Liver (tissue), 9 donors: ENCODE data around the gene DNAAF8. TPM values are rescaled to one million over a fixed set of nuclear protein-coding genes. Genes with fewer than 3 reads are reported as not detected.

Experiments
- DNase-seq: peaks from one replicate; pipeline ENCODE4 v3.0.0-alpha.2; 2017; ENCODE audit warnings: low spot score
- H3K27ac ChIP-seq, 2 donors: one replicate each; pipeline ENCODE4 v1.7.0; 2013; ENCODE audit warnings: inconsistent platforms in 2 of 2, low read length in 2 of 2, control low read depth in 1 of 2, low read depth in 1 of 2, mild to moderate bottlenecking in 1 of 2
- H3K27me3 ChIP-seq, 4 donors: one replicate each; pipeline versions ENCODE4 v1.6.1 to v1.7.0; 2013; ENCODE audit warnings: low read length in 3 of 4, inconsistent platforms in 1 of 4, mild to moderate bottlenecking in 1 of 4, moderate library complexity in 1 of 4; ENCODE audit not compliant: control insufficient read depth in 4 of 4, insufficient read depth in 4 of 4
- H3K36me3 ChIP-seq, 4 donors: one replicate each; pipeline versions ENCODE4 v1.6.1 to v1.7.0; 2013; ENCODE audit warnings: low read length in 3 of 4, mild to moderate bottlenecking in 3 of 4, low read depth in 1 of 4, moderate library complexity in 1 of 4; ENCODE audit not compliant: control insufficient read depth in 4 of 4, insufficient read depth in 3 of 4
- H3K4me1 ChIP-seq, 4 donors: one replicate each; pipeline versions ENCODE4 v1.6.1 to v1.7.0; 2013; ENCODE audit warnings: low read length in 3 of 4, mild to moderate bottlenecking in 3 of 4, moderate library complexity in 1 of 4; ENCODE audit not compliant: control insufficient read depth in 4 of 4, insufficient read depth in 4 of 4
- H3K4me3 ChIP-seq, 3 donors: one replicate each; pipeline versions ENCODE4 v1.6.1 to v1.7.0; 2013; ENCODE audit warnings: low read length in 3 of 3, control low read depth in 1 of 3, low read depth in 1 of 3, mild to moderate bottlenecking in 1 of 3
- H3K9ac ChIP-seq, 2 donors: one replicate each; pipeline ENCODE4 v1.7.0; 2013; ENCODE audit warnings: low read length in 2 of 2, mild to moderate bottlenecking in 2 of 2, moderate library complexity in 2 of 2, control low read depth in 1 of 2, low read depth in 1 of 2
- H3K9me3 ChIP-seq, 4 donors: one replicate each; pipeline versions ENCODE4 v1.6.1 to v1.7.0; 2013; ENCODE audit warnings: low read length in 3 of 4; ENCODE audit not compliant: control insufficient read depth in 4 of 4
- FOXA2 ChIP-seq: IDR thresholded peaks from 2 replicates; pipeline ENCODE4 v1.6.1; 2016; ENCODE audit warnings: antibody characterized with exemption
- GABPA ChIP-seq, 2 donors: IDR thresholded peaks in 1 of 2; conservative IDR thresholded peaks in 1 of 2; 2 replicates each; pipeline ENCODE4 v1.6.1; 2016; ENCODE audit warnings: antibody characterized with exemption in 2 of 2, mild to moderate bottlenecking in 1 of 2, moderate library complexity in 1 of 2
- JUND ChIP-seq, 2 donors: IDR thresholded peaks; 2 replicates each; pipeline ENCODE4 v1.6.1; 2016; ENCODE audit warnings: antibody characterized with exemption in 2 of 2
- NR2F2 ChIP-seq: IDR thresholded peaks from 2 replicates; pipeline ENCODE4 v1.6.1; 2016; ENCODE audit warnings: antibody characterized with exemption
- RAD21 ChIP-seq, 2 donors: IDR thresholded peaks; 2 replicates each; pipeline ENCODE4 v1.6.1; 2016; ENCODE audit warnings: antibody characterized with exemption in 2 of 2, mild to moderate bottlenecking in 2 of 2
- RXRA ChIP-seq, 2 donors: IDR thresholded peaks; 2 replicates each; pipeline ENCODE4 v1.6.1; 2017 to 2018; ENCODE audit warnings: antibody characterized with exemption in 2 of 2, mild to moderate bottlenecking in 1 of 2
- SP1 ChIP-seq: IDR thresholded peaks from 2 replicates; pipeline ENCODE4 v1.6.1; 2018; ENCODE audit warnings: antibody characterized with exemption, mild to moderate bottlenecking
- TAF1 ChIP-seq: conservative IDR thresholded peaks from 2 replicates; pipeline ENCODE4 v1.6.1; 2016; ENCODE audit warnings: antibody characterized with exemption, mild to moderate bottlenecking
- ZBTB33 ChIP-seq: IDR thresholded peaks from 2 replicates; pipeline ENCODE4 v1.6.1; 2016; ENCODE audit warnings: antibody characterized with exemption
- WGBS: extraction: QIAGEN DNeasy Blood & Tissue Kit; methylation state at CpG from one replicate; pipeline ENCODE4 v1.1.7; 2013; 5-methylcytosine and 5-hydroxymethylcytosine counted together
- polyA plus RNA-seq, 2 donors: library from polyadenylated mRNA; stranded (reverse) in 1 of 2; unstranded in 1 of 2; fragments of 200-250 nt in 1 of 2; fragments of >200 nt in 1 of 2; fragmentation: Nextera tagmentation in 1 of 2; extraction: Ambion mirVana in 1 of 2; gene quantifications; one replicate each; pipeline versions ENCODE4 v1.2.1 to v1.2.3, GENCODE V29; 2013 to 2015
- total RNA-seq, 2 donors: library from RNA; depleted of rRNA; stranded (reverse); fragments of >200 nt; gene quantifications; one replicate each; pipeline ENCODE4 v1.2.3, GENCODE V29; 2014
- TF ChIP-seq, protein P1 (sequence below): fragments of 150-350 bp; IDR thresholded peaks from 2 replicates; pipeline ENCODE4 v1.5.1; 2017; ENCODE audit warnings: improper control_type of control experiment, low read depth, low read length; ENCODE audit not compliant: missing input control
- donor health status: healthy.
- donor health status: healthy.
- donor health status: healthy.
- donor health status: healthy.
- donor health status: healthy.

The DNAAF8 gene
- total and polyA plus RNA-seq, 4 donors: 0.33 to 0.75 (median 0.56) TPM

- TF ChIP-seq RAD21 (IDR thresholded peaks at IDR 0.05): no peak
- TF ChIP-seq ZBTB33: no peak
- TF ChIP-seq JUND (IDR thresholded peaks at IDR 0.05): no peak
- no peak for TF ChIP-seq TAF1
- TF ChIP-seq, protein P1, sequence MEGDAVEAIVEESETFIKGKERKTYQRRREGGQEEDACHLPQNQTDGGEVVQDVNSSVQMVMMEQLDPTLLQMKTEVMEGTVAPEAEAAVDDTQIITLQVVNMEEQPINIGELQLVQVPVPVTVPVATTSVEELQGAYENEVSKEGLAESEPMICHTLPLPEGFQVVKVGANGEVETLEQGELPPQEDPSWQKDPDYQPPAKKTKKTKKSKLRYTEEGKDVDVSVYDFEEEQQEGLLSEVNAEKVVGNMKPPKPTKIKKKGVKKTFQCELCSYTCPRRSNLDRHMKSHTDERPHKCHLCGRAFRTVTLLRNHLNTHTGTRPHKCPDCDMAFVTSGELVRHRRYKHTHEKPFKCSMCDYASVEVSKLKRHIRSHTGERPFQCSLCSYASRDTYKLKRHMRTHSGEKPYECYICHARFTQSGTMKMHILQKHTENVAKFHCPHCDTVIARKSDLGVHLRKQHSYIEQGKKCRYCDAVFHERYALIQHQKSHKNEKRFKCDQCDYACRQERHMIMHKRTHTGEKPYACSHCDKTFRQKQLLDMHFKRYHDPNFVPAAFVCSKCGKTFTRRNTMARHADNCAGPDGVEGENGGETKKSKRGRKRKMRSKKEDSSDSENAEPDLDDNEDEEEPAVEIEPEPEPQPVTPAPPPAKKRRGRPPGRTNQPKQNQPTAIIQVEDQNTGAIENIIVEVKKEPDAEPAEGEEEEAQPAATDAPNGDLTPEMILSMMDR: no peak
- TF ChIP-seq SP1: no peak
- H3K27me3 ChIP-seq: no peaks in the 10 kb centered on the region
- peaks cover 0 to 16% (median 10%) of the 10 kb centered on the region in 4 donors for H3K36me3 ChIP-seq
- no peaks in the 10 kb centered on the region for H3K9me3 ChIP-seq
- peaks cover 2 to 12% (median 9%) of the 10 kb centered on the region in 4 donors for H3K4me1 ChIP-seq
- peak overlapping the region; percentile 0 to 75 for H3K9ac ChIP-seq
- no peak for DNase-seq
- no peak overlapping the region for H3K27ac ChIP-seq
- H3K4me3 ChIP-seq: peak overlapping the region; percentile 79 to 92 (median 87)
- WGBS: 39% methylated on average over 17 of the region's 17 CpGs
Measured at GRCh38 chr16:4733211-4733742, 1.1 kb upstream of the DNAAF8 start.

DNA sequence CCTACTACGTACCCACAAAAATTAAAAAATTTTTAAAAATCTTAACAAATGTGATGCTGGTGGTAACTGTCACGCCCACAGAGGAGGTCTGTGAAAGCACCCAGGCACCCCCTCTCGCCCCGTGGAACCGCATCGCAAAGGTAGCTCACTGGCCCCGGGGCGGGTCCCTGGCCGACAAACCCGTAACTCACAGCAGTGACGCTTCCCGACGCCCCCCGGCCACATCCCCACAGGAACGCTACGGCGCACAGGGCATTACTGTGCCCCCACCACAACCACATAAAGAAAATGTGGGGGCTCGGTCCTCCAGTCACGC is 632 bp upstream of the DNAAF8 start:
- Histone ChIP-seq H3K27me3 (no peaks in the 10 kb centered on the region), H3K36me3 (peaks cover 0 to 14% (median 7%) of the 10 kb centered on the region in 4 donors), H3K27ac (peak overlapping the region; percentile 22 to 92), H3K9ac (peak overlapping the region; percentile 0 to 75), H3K9me3 (no peaks in the 10 kb centered on the region), H3K4me1 (peaks cover 2 to 12% (median 9%) of the 10 kb centered on the region in 4 donors), H3K4me3 (peak overlapping the region; percentile 79 to 92 (median 87))
- TF ChIP-seq RAD21 (IDR thresholded peaks at IDR 0.05) (no peak), GABPA (IDR thresholded peaks at IDR 0.05 in 1 of 2, conservative IDR thresholded peaks at IDR 0.05 in 1 of 2) (no peak), RXRA (IDR thresholded peaks at IDR 0.05) (no peak), JUND (IDR thresholded peaks at IDR 0.05) (no peak), SP1 (no peak), NR2F2 (no peak), FOXA2 (no peak), ZBTB33 (no peak)
- no peak for DNase-seq
- under 1% methylated on average over 19 of the region's 19 CpGs for WGBS
